GM23338 (cell line): ENCODE data around the gene TXNL4B. TPM values are rescaled to one million over a fixed set of nuclear protein-coding genes. Genes with fewer than 3 reads are reported as not detected.

Experiments
- ATAC-seq: fragments of 200-7000 bp; cut with Tn5 transposase; 3 replicates; pipeline ENCODE4 v1.9.1; 2020
- DNase-seq: peaks from one replicate; pipeline ENCODE4 v3.0.0-alpha.2; 2015; ENCODE audit warnings: low spot score
- H2AFZ ChIP-seq: fragments of 200-600 bp; sonication (generic); 2 replicates; pipeline ENCODE4 v1.8.0; 2016; ENCODE audit warnings: antibody characterized with exemption, mild to moderate bottlenecking, moderate library complexity
- H3F3A ChIP-seq: fragments of 200-600 bp; sonication (generic); replicated peaks from 2 replicates; pipeline ENCODE4 v1.8.0; 2017; ENCODE audit warnings: antibody characterized with exemption, mixed run types, low read depth
- H3K27ac ChIP-seq: fragments of 200-600 bp; sonication (generic); 2 replicates; pipeline ENCODE4 v1.6.1; 2016; ENCODE audit warnings: low read depth
- H3K27me3 ChIP-seq: fragments of 200-600 bp; sonication (generic); 2 replicates; pipeline ENCODE4 v1.8.0; 2016; ENCODE audit warnings: mild to moderate bottlenecking, mixed run types, moderate library complexity; ENCODE audit not compliant: insufficient read depth
- H3K36me3 ChIP-seq: fragments of 200-600 bp; sonication (generic); 2 replicates; pipeline ENCODE4 v1.8.0; 2016; ENCODE audit warnings: mild to moderate bottlenecking; ENCODE audit not compliant: insufficient read depth
- H3K4me1 ChIP-seq: fragments of 200-600 bp; sonication (generic); 2 replicates; pipeline ENCODE4 v1.8.0; 2016; ENCODE audit warnings: mild to moderate bottlenecking, moderate library complexity; ENCODE audit not compliant: insufficient read depth
- H3K4me2 ChIP-seq: fragments of 200-600 bp; sonication (generic); 2 replicates; pipeline ENCODE4 v1.7.1; 2017; ENCODE audit warnings: mixed run types
- H3K4me3 ChIP-seq: fragments of 200-600 bp; sonication (generic); 2 replicates; pipeline ENCODE4 v1.6.1; 2016; ENCODE audit warnings: mixed run types
- H3K79me2 ChIP-seq: fragments of 200-600 bp; sonication (generic); replicated peaks from 2 replicates; pipeline ENCODE4 v1.8.0; 2017; ENCODE audit warnings: mild to moderate bottlenecking; ENCODE audit not compliant: insufficient read depth
- H3K9me2 ChIP-seq: fragments of 200-600 bp; sonication (generic); 2 replicates; pipeline ENCODE4 v1.8.0; 2017; ENCODE audit not compliant: insufficient read depth
- H4K20me1 ChIP-seq: fragments of 200-600 bp; sonication (generic); replicated peaks from 2 replicates; pipeline ENCODE4 v1.8.0; 2017; ENCODE audit warnings: mild to moderate bottlenecking; ENCODE audit not compliant: insufficient read depth
- H3K27ac Mint-ChIP-seq: 2 replicates; pipeline ENCODE4 v1.8.0; 2020; ENCODE audit warnings: inconsistent platforms, mild to moderate bottlenecking, moderate library complexity, mixed read lengths
- H3K27me3 Mint-ChIP-seq: 3 replicates; pipeline ENCODE4 v1.8.0; 2022; ENCODE audit warnings: low read depth, mild to moderate bottlenecking, moderate library complexity, mixed read lengths, inconsistent platforms; ENCODE audit not compliant: insufficient read depth, poor library complexity
- H3K36me3 Mint-ChIP-seq: 3 replicates; pipeline ENCODE4 v1.8.0; 2021; ENCODE audit warnings: low read depth, mild to moderate bottlenecking, inconsistent platforms, moderate library complexity, mixed read lengths
- H3K4me1 Mint-ChIP-seq: 3 replicates; pipeline ENCODE4 v1.8.0; 2020; ENCODE audit warnings: mild to moderate bottlenecking, inconsistent platforms, mixed read lengths
- H3K4me3 Mint-ChIP-seq: 3 replicates; pipeline ENCODE4 v1.8.0; 2021; ENCODE audit warnings: moderate library complexity, mild to moderate bottlenecking, inconsistent platforms, mixed read lengths
- H3K9me3 Mint-ChIP-seq: 3 replicates; pipeline ENCODE4 v1.8.0; 2020; ENCODE audit warnings: moderate library complexity, mild to moderate bottlenecking, inconsistent platforms, mixed read lengths
- CREB1 ChIP-seq: fragments of 250-450 bp; sonication (Bioruptor Pico); IDR thresholded peaks from 2 replicates; pipeline ENCODE4 v1.5.0; 2020; ENCODE audit warnings: low read depth, mild to moderate bottlenecking, moderate library complexity
- CTCF ChIP-seq, 2 experiments: fragments of 200-600 bp in 1 of 2; sonication (generic) in 1 of 2; conservative IDR thresholded peaks; 2 replicates each; pipeline versions ENCODE4 v1.5.1 to v1.6.1; 2016 to 2017; ENCODE audit warnings: antibody characterized with exemption in 2 of 2, low read depth in 2 of 2, mild to moderate bottlenecking in 2 of 2, moderate library complexity in 1 of 2
- ETS1 ChIP-seq: IDR thresholded peaks from 2 replicates; pipeline ENCODE4 v1.6.1; 2016; ENCODE audit warnings: antibody characterized with exemption
- EZH2 ChIP-seq: fragments of 200-600 bp; sonication (generic); IDR thresholded peaks from one replicate; pipeline ENCODE4 v1.8.0; 2017; ENCODE audit warnings: antibody characterized with exemption, mild to moderate bottlenecking, low read depth; ENCODE audit not compliant: unreplicated experiment
- EZH2phosphoT487 ChIP-seq: fragments of 200-600 bp; sonication (generic); IDR thresholded peaks from one replicate; pipeline ENCODE4 v1.8.1; 2018; ENCODE audit warnings: antibody characterized with exemption; ENCODE audit not compliant: unreplicated experiment
- JUNB ChIP-seq: IDR thresholded peaks from one replicate; pipeline ENCODE4 v1.6.1; 2016; ENCODE audit warnings: antibody characterized with exemption; ENCODE audit not compliant: unreplicated experiment
- NANOG ChIP-seq: IDR thresholded peaks from 2 replicates; pipeline ENCODE4 v1.6.1; 2016; ENCODE audit warnings: antibody characterized with exemption, borderline replicate concordance
- POLR2AphosphoS5 ChIP-seq: IDR thresholded peaks from 2 replicates; pipeline ENCODE4 v1.6.1; 2016; ENCODE audit warnings: antibody characterized with exemption, low read depth
- REST ChIP-seq: IDR thresholded peaks from one replicate; pipeline ENCODE4 v1.6.1; 2018; ENCODE audit warnings: antibody characterized with exemption; ENCODE audit not compliant: unreplicated experiment
- STAT1 ChIP-seq: IDR thresholded peaks from one replicate; pipeline ENCODE4 v1.6.1; 2016; ENCODE audit warnings: antibody characterized with exemption; ENCODE audit not compliant: unreplicated experiment
- ZNF114 ChIP-seq: fragments of 250-450 bp; sonication (Bioruptor Pico); IDR thresholded peaks from 2 replicates; pipeline ENCODE4 v1.5.0; 2020; ENCODE audit warnings: mild to moderate bottlenecking, moderate library complexity
- ZNF331 ChIP-seq: fragments of 250-450 bp; sonication (Bioruptor Pico); IDR thresholded peaks from 2 replicates; pipeline ENCODE4 v1.5.0; 2020; ENCODE audit warnings: low read depth, mild to moderate bottlenecking, moderate library complexity
- ZNF462 ChIP-seq: fragments of 250-450 bp; sonication (Bioruptor Pico); IDR thresholded peaks from 2 replicates; pipeline ENCODE4 v1.5.0; 2020; ENCODE audit warnings: mild to moderate bottlenecking, moderate library complexity
- polyA plus RNA-seq: library from polyadenylated mRNA; unstranded; fragments of >200 nt; fragmentation: Nextera tagmentation; extraction: Ambion mirVana; gene quantifications from 2 replicates; pipeline ENCODE4 v1.2.1, GENCODE V29; 2016
- total RNA-seq: library from RNA; depleted of rRNA; stranded (reverse); fragments of >200 nt; shearing (Covaris generic); gene quantifications from 2 replicates; pipeline ENCODE4 v1.2.3, GENCODE V29; 2014

The TXNL4B gene
- total and polyA plus RNA-seq, 2 experiments from 2014 or later, result 3.7 to 8.9 TPM

- Histone ChIP-seq H3F3A (no peaks in the 10 kb centered on the region), H3K36me3 (peaks cover 42% of the 10 kb centered on the region), H3K4me2 (no peak overlapping the region), H3K4me1 (no peaks in the 10 kb centered on the region), H3K27ac (no peak overlapping the region), H2AFZ (no peak overlapping the region), H3K9me2 (no peaks in the 10 kb centered on the region), H3K27me3 (no peaks in the 10 kb centered on the region), H3K79me2 (no peaks in the 10 kb centered on the region), H3K4me3 (no peak overlapping the region), H4K20me1 (no peaks in the 10 kb centered on the region; the same call in 1 of the 2 replicates)
- Mint-ChIP-seq H3K27ac (no peak overlapping the region), H3K27me3 (peaks cover 2% of the 10 kb centered on the region), H3K4me1 (no peaks in the 10 kb centered on the region), H3K9me3 (no peaks in the 10 kb centered on the region), H3K4me3 (no peak overlapping the region), H3K36me3 (peaks cover 97% of the 10 kb centered on the region)
- ATAC-seq, result no peak
- TF ChIP-seq ZNF331 (CRISPR knock-in tag) (no peak), CREB1 (no peak), EZH2 (no peak), EZH2phosphoT487 (no peak), REST (no peak), POLR2AphosphoS5 (no peak), CTCF (conservative IDR thresholded peaks at IDR 0.05; ENCODE audit: low read depth in 2 of 2) (no peak), ZNF462 (CRISPR knock-in tag) (no peak), ETS1 (no peak), STAT1 (no peak), JUNB (no peak), ZNF114 (CRISPR knock-in tag) (no peak), NANOG (no peak)
- DNase-seq, result no peak
Measured at GRCh38 chr16:72107371-72107770, 14.0 kb upstream of the TXNL4B start.
